NCI-H2227 treated with DMSO at 0.1 percent for 48 hours (cell line): Measurements from ENCODE around the gene CALN1.

Experiments used
- DNase-seq: peaks from one replicate; lab custom pipeline; 2025; lab: John Stamatoyannopoulos, UW

Gene CALN1

GRCh38 chr7:72325561-72325960, 86.6 kb downstream of the CALN1 start:
- no peak for DNase-seq

GRCh38 chr7:72321637-72322036, 90.5 kb downstream of the CALN1 start:
- DNase-seq: no peak

GRCh38 chr7:72321081-72321480, 91.1 kb downstream of the CALN1 start:
- DNase-seq: no peak

GRCh38 chr7:72317341-72317740, 94.8 kb downstream of the CALN1 start:
- no peak for DNase-seq

- no peak for DNase-seq
These were observed 96.0 kb downstream of the CALN1 start for GRCh38 chr7:72316148-72316547.

GRCh38 chr7:72313906-72314305, 98.2 kb downstream of the CALN1 start:
- no peak for DNase-seq

- no peak for DNase-seq
These were observed 101.8 kb downstream of the CALN1 start for GRCh38 chr7:72310301-72310700.

GRCh38 chr7:72309476-72309875, 102.7 kb downstream of the CALN1 start:
- DNase-seq: no peak

- no peak for DNase-seq
These were observed 103.2 kb downstream of the CALN1 start for GRCh38 chr7:72308986-72309385.

- no peak for DNase-seq
These were observed 104.6 kb downstream of the CALN1 start for GRCh38 chr7:72307566-72307965.

GRCh38 chr7:72298912-72299311, 113.2 kb downstream of the CALN1 start:
- DNase-seq: no peak

- DNase-seq: no peak
These were observed 114.0 kb downstream of the CALN1 start for GRCh38 chr7:72298091-72298490.

GRCh38 chr7:72297636-72298035, 114.5 kb downstream of the CALN1 start:
- no peak for DNase-seq

GRCh38 chr7:72292794-72293193, 119.3 kb downstream of the CALN1 start:
- DNase-seq: no peak

GRCh38 chr7:72292118-72292517, 120.0 kb downstream of the CALN1 start:
- no peak for DNase-seq

GRCh38 chr7:72286519-72286918, 125.6 kb downstream of the CALN1 start:
- no peak for DNase-seq

- no peak for DNase-seq
These were observed 128.8 kb downstream of the CALN1 start for GRCh38 chr7:72283309-72283708.

- no peak for DNase-seq
These were observed 130.8 kb downstream of the CALN1 start for GRCh38 chr7:72281308-72281707.

GRCh38 chr7:72279203-72279602, 132.9 kb downstream of the CALN1 start:
- no peak for DNase-seq

GRCh38 chr7:72278550-72278949, 133.6 kb downstream of the CALN1 start:
- no peak for DNase-seq

- no peak for DNase-seq
These were observed 136.6 kb downstream of the CALN1 start for GRCh38 chr7:72275382-72276070.

- DNase-seq: no peak
These were observed 139.7 kb downstream of the CALN1 start for GRCh38 chr7:72272479-72272878.

- no peak for DNase-seq
These were observed 143.3 kb downstream of the CALN1 start for GRCh38 chr7:72268796-72269195.

GRCh38 chr7:72268090-72268489, 144.0 kb downstream of the CALN1 start:
- DNase-seq: no peak
